ENCODE measurements around the gene PSME3IP1.

Gene PSME3IP1

GRCh38 chr16:57130950-57131321, 54.9 kb downstream of the PSME3IP1 start:
- Mint-ChIP-seq H3K27me3 (ENCODE audit: low read depth) (peaks cover 4% of the 10 kb centered on the region), H3K27ac (no peak overlapping the region)
- TF ChIP-seq CTCF (IDR thresholded peaks at IDR 0.05; ENCODE audit: unreplicated experiment in 3 of 3) = no peak

GRCh38 chr16:57128771-57129389, 57.0 kb downstream of the PSME3IP1 start:
- no peak overlapping the region for H3K27ac Mint-ChIP-seq
- peaks cover 4% of the 10 kb centered on the region for H3K27me3 Mint-ChIP-seq (ENCODE audit: low read depth)
- H3K36me3 Mint-ChIP-seq (ENCODE audit: low read depth) = no peaks in the 10 kb centered on the region
- H3K4me3 Mint-ChIP-seq = no peak overlapping the region
- no peaks in the 10 kb centered on the region for H3K9me3 Mint-ChIP-seq
- TF ChIP-seq CTCF (IDR thresholded peaks at IDR 0.05; ENCODE audit: unreplicated experiment in 3 of 3) = no peak
- no peaks in the 10 kb centered on the region for H3K4me1 Mint-ChIP-seq

More at GRCh38 chr16:57130950-57131321, 54.9 kb downstream of the PSME3IP1 start:
- Mint-ChIP-seq H3K4me1 (no peaks in the 10 kb centered on the region), H3K36me3 (ENCODE audit: low read depth) (no peaks in the 10 kb centered on the region), H3K9me3 (no peaks in the 10 kb centered on the region), H3K4me3 (no peak overlapping the region)

GRCh38 chr16:57127836-57128235, 58.0 kb downstream of the PSME3IP1 start:
- Mint-ChIP-seq H3K27ac (no peak overlapping the region), H3K27me3 (ENCODE audit: low read depth) (peaks cover 4% of the 10 kb centered on the region), H3K36me3 (ENCODE audit: low read depth) (no peaks in the 10 kb centered on the region), H3K4me3 (no peak overlapping the region), H3K9me3 (no peaks in the 10 kb centered on the region), H3K4me1 (no peaks in the 10 kb centered on the region)
- no peak for TF ChIP-seq CTCF (IDR thresholded peaks at IDR 0.05; ENCODE audit: unreplicated experiment in 3 of 3)

GRCh38 chr16:57127037-57127763, 58.6 kb downstream of the PSME3IP1 start:
- H3K27ac Mint-ChIP-seq = no peak overlapping the region

GRCh38 chr16:57126411-57126810, 59.4 kb downstream of the PSME3IP1 start:
- Mint-ChIP-seq H3K9me3 (no peaks in the 10 kb centered on the region), H3K4me1 (no peaks in the 10 kb centered on the region), H3K4me3 (no peak overlapping the region), H3K27ac (no peak overlapping the region), H3K27me3 (ENCODE audit: low read depth) (peaks cover 4% of the 10 kb centered on the region), H3K36me3 (ENCODE audit: low read depth) (no peaks in the 10 kb centered on the region)
- no peak for TF ChIP-seq CTCF (IDR thresholded peaks at IDR 0.05; ENCODE audit: unreplicated experiment in 3 of 3)

More at GRCh38 chr16:57127037-57127763, 58.6 kb downstream of the PSME3IP1 start:
- H3K9me3 Mint-ChIP-seq = no peaks in the 10 kb centered on the region
- H3K36me3 Mint-ChIP-seq (ENCODE audit: low read depth) = no peaks in the 10 kb centered on the region
- no peaks in the 10 kb centered on the region for H3K4me1 Mint-ChIP-seq
- no peak for TF ChIP-seq CTCF (IDR thresholded peaks at IDR 0.05; ENCODE audit: unreplicated experiment in 3 of 3)
- no peak overlapping the region for H3K4me3 Mint-ChIP-seq
- peaks cover 4% of the 10 kb centered on the region for H3K27me3 Mint-ChIP-seq (ENCODE audit: low read depth)

- Mint-ChIP-seq H3K27me3 (ENCODE audit: low read depth) (peaks cover 4% of the 10 kb centered on the region), H3K4me1 (no peaks in the 10 kb centered on the region), H3K36me3 (ENCODE audit: low read depth) (no peaks in the 10 kb centered on the region), H3K27ac (no peak overlapping the region), H3K9me3 (no peaks in the 10 kb centered on the region), H3K4me3 (no peak overlapping the region)
- TF ChIP-seq CTCF (IDR thresholded peaks at IDR 0.05; ENCODE audit: unreplicated experiment in 3 of 3) = no peak
These were observed 59.9 kb downstream of the PSME3IP1 start for GRCh38 chr16:57125969-57126368.

Data from nephron (organoid).